ENCODE results near the gene GUCA2A. TPM values are rescaled to one million over a fixed set of nuclear protein-coding genes. Genes with fewer than 3 reads are reported as not detected.

GUCA2A gene
- total and polyA plus RNA-seq, 9 of the 15 experiments (the other 6 are each of a cell fraction or from before 2014, with no cell fraction given), result not detected

DNA sequence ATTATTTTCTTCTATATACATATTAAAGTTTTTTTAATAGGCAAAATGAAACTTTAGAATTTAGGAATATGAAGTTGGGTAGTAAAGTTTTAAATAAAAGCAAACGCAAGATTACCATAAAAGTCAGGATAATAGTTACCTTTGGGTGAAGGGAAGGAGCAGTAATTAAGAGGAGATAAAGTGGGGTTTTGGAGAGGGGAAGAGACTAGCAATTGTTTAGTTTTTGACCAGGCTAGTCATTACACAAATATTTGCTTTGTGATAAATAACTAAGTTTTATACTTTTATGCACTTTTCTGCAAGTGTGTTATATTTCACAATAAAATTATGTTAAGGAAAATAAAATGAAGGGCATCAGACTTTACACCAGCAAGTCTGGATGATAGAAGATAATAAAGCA, 39.0 kb downstream of the GUCA2A start:
- no peaks in the 10 kb centered on the region for H3K36me3 ChIP-seq (ENCODE audit: control insufficient read depth, insufficient read depth, low read length)
- no peaks in the 10 kb centered on the region for H3K9me3 ChIP-seq (replicated peaks; ENCODE audit: control insufficient read depth, insufficient read depth, low read depth, low read length)
- no peaks in the 10 kb centered on the region for H3K4me1 ChIP-seq (replicated peaks in 1 of 2; ENCODE audit: control insufficient read depth in 2 of 2, insufficient read depth in 2 of 2, low read length in 2 of 2)
- no peaks in the 10 kb centered on the region for H4K20me1 ChIP-seq (replicated peaks; ENCODE audit: control insufficient read depth, insufficient read depth, low read length)
- H3K9me1 ChIP-seq (ENCODE audit: control insufficient read depth, insufficient read depth, low read length), result no peaks in the 10 kb centered on the region
- FAIRE-seq, result no peak
- POLR2A ChIA-PET, result no interaction called here
- H3K9ac ChIP-seq (ENCODE audit: insufficient read depth in 1 of 2, low read depth in 2 of 2, low read length in 2 of 2), result no peak overlapping the region
- H3K79me2 ChIP-seq (ENCODE audit: control insufficient read depth, insufficient read depth, low read length), result no peaks in the 10 kb centered on the region
- H3K4me3 ChIP-seq, result no peak overlapping the region
- no peak for DNase-seq (ENCODE audit: extremely low read depth in 1 of 4, low spot score in 3 of 4)
- H3K27ac ChIP-seq (ENCODE audit: extremely low read depth, low read depth, low read length), result no peak overlapping the region
- CTCF ChIA-PET (ENCODE audit: low intra/inter-chr PET ratio), result interaction anchor here (0.5 kb wide), 1 partner anchor 68 kb away, joined by 3 read pairs; no protein-coding TSS in a partner anchor
- WGBS (ENCODE audit: insufficient coverage, low coverage, missing lambda C conversion rate), result 4% methylated on average over 1 of the region's 1 CpG
- intact Hi-C loops (cut with micrococcal nuclease), result no loop called here
- TF ChIP-seq JUNB (CRISPR knock-in tag; conservative IDR thresholded peaks at IDR 0.05) (no peak), ZFX (CRISPR knock-in tag; IDR thresholded peaks at IDR 0.05) (no peak), ZNF384 (IDR thresholded peaks at IDR 0.05; ENCODE audit: low read depth, low read length) (no peak), PPARD (CRISPR knock-in tag; IDR thresholded peaks at IDR 0.05) (no peak), SIN3B (IDR thresholded peaks at IDR 0.05; ENCODE audit: low read depth) (no peak), ZNF12 (CRISPR knock-in tag; IDR thresholded peaks at IDR 0.05) (no peak), ZKSCAN3 (CRISPR knock-in tag; IDR thresholded peaks at IDR 0.05) (no peak), ZNF445 (CRISPR knock-in tag; IDR thresholded peaks at IDR 0.05; ENCODE audit: low read depth) (no peak), ZNF589 (CRISPR knock-in tag; IDR thresholded peaks at IDR 0.05; ENCODE audit: low read depth) (no peak), MTA3 (IDR thresholded peaks at IDR 0.05; ENCODE audit: borderline replicate concordance) (no peak), GATAD2B (IDR thresholded peaks at IDR 0.05; ENCODE audit: borderline replicate concordance) (no peak), KHSRP (IDR thresholded peaks at IDR 0.05) (no peak), ZNF778 (CRISPR knock-in tag; IDR thresholded peaks at IDR 0.05) (no peak), MAFF (IDR thresholded peaks at IDR 0.05; ENCODE audit: low read length) (no peak), MCM2 (IDR thresholded peaks at IDR 0.05; ENCODE audit: low read depth) (no peak), PHB (CRISPR knock-in tag; IDR thresholded peaks at IDR 0.05) (no peak), GABPA (tag; conservative IDR thresholded peaks at IDR 0.05; ENCODE audit: low read depth) (no peak), SMC3 (conservative IDR thresholded peaks at IDR 0.05; ENCODE audit: insufficient read depth, low read depth, low read length) (no peak)
- TF ChIP-seq, protein P1, sequence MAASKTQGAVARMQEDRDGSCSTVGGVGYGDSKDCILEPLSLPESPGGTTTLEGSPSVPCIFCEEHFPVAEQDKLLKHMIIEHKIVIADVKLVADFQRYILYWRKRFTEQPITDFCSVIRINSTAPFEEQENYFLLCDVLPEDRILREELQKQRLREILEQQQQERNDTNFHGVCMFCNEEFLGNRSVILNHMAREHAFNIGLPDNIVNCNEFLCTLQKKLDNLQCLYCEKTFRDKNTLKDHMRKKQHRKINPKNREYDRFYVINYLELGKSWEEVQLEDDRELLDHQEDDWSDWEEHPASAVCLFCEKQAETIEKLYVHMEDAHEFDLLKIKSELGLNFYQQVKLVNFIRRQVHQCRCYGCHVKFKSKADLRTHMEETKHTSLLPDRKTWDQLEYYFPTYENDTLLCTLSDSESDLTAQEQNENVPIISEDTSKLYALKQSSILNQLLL (CRISPR knock-in tag; IDR thresholded peaks at IDR 0.05; ENCODE audit: borderline replicate concordance), result no peak
- TF ChIP-seq, protein P2, sequence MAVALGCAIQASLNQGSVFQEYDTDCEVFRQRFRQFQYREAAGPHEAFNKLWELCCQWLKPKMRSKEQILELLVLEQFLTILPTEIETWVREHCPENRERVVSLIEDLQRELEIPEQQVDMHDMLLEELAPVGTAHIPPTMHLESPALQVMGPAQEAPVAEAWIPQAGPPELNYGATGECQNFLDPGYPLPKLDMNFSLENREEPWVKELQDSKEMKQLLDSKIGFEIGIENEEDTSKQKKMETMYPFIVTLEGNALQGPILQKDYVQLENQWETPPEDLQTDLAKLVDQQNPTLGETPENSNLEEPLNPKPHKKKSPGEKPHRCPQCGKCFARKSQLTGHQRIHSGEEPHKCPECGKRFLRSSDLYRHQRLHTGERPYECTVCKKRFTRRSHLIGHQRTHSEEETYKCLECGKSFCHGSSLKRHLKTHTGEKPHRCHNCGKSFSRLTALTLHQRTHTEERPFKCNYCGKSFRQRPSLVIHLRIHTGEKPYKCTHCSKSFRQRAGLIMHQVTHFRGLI (CRISPR knock-in tag; IDR thresholded peaks at IDR 0.05), result no peak
- no peak for ATAC-seq
- BruUV-seq (replicated peaks), result no TSS peak
- H2AFZ ChIP-seq (ENCODE audit: low read depth, low read length), result no peak overlapping the region
- peaks cover 8 to 19% of the 10 kb centered on the region in 2 experiments; a peak in 3 of 5 replicates for H3K27me3 ChIP-seq (ENCODE audit: control insufficient read depth in 2 of 2, insufficient read depth in 2 of 2, low read length in 2 of 2)
- no peak overlapping the region for H3K4me2 ChIP-seq (ENCODE audit: insufficient read depth, low read length)
- in situ Hi-C loops (cut with MboI), result loop anchor here (25.0 kb wide), 1 partner anchor 313 kb away; no protein-coding TSS in a partner anchor

Data from K562 (cell line).